ENCODE results near the gene SH2D4B. TPM values are rescaled to one million over a fixed set of nuclear protein-coding genes. Genes with fewer than 3 reads are reported as not detected.

SH2D4B gene
- total RNA-seq, 2 experiments from 2014 or later = 0.16 to 0.31 TPM

DNA sequence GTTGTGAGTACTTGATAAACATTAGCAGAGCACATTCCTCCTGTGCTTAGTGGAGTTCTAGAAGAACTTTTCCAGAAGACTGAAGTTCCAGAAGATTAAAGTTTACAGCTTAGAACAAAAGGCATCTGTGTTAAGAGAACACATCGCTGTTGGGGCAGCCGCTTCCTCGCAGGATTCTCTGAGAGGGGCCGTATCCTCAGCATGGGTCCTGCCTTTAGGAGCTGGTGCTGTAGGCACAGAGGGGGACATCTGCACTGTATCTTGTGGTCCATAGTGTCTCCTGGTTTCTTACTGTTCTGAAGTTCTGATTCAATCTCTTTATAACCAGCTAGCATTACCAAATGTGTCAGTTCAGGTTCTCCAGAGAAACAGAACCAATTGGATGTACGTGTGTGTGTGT, 16.3 kb downstream of the SH2D4B start:
- Histone ChIP-seq H3K36me3 (ENCODE audit: insufficient read depth, low read length) (no peaks in the 10 kb centered on the region), H3K9me3 (ENCODE audit: control insufficient read depth in 1 of 2, insufficient read depth in 1 of 2, low read length in 2 of 2) (no peaks in the 10 kb centered on the region), H3K27me3 (ENCODE audit: control insufficient read depth in 1 of 2, insufficient read depth in 2 of 2, low read length in 2 of 2) (no peaks in the 10 kb centered on the region), H3K27ac (ENCODE audit: low read depth in 1 of 2, low read length in 2 of 2) (no peak overlapping the region), H3K4me1 (ENCODE audit: insufficient read depth, low read length) (no peaks in the 10 kb centered on the region), H3K4me3 (ENCODE audit: low read length) (no peak overlapping the region)
- Mint-ChIP-seq H3K27me3 (peaks cover 10% of the 10 kb centered on the region), H3K9me3 (no peaks in the 10 kb centered on the region), H3K4me1 (ENCODE audit: low read depth) (no peaks in the 10 kb centered on the region), H3K36me3 (ENCODE audit: low read depth) (no peaks in the 10 kb centered on the region), H3K4me3 (no peak overlapping the region), H3K27ac (no peak overlapping the region)
- ChIA-PET POLR2A (no interaction called here), CTCF (no interaction called here)
- DNase-seq (no peak), ATAC-seq (ENCODE audit: poor library complexity) (no peak)
- intact Hi-C loops (cut with DNase I, micrococcal nuclease) = no loop called here
- no peak for TF ChIP-seq CTCF (IDR thresholded peaks at IDR 0.05)

DNA sequence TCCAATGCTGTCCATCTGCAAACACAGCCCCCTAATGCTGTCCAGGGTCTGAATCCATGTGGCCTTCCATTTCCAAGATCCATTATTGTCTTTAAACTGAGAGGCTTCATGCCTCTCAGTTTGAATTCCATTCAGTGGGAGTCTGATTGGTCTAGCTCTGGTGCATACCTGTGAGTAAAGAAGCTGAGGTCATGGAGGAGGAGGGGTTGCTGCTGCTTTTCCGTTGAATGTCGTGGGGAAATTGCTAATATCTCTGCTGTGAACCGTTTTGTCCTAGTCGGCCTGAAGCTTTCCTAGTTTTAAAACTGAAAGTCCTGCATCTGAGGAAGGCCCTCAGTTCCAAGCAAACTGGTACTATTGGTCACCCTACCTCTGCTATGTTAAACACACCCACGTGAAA, 17.7 kb downstream of the SH2D4B start:
- Histone ChIP-seq H3K4me1 (ENCODE audit: insufficient read depth, low read length) (no peaks in the 10 kb centered on the region), H3K9me3 (ENCODE audit: control insufficient read depth in 1 of 2, insufficient read depth in 1 of 2, low read length in 2 of 2) (no peaks in the 10 kb centered on the region), H3K27me3 (ENCODE audit: control insufficient read depth in 1 of 2, insufficient read depth in 2 of 2, low read length in 2 of 2) (no peaks in the 10 kb centered on the region), H3K4me3 (ENCODE audit: low read length) (no peak overlapping the region), H3K27ac (ENCODE audit: low read depth in 1 of 2, low read length in 2 of 2) (no peak overlapping the region), H3K36me3 (ENCODE audit: insufficient read depth, low read length) (no peaks in the 10 kb centered on the region)
- no peak for ATAC-seq (ENCODE audit: poor library complexity)
- no peaks in the 10 kb centered on the region for H3K4me1 Mint-ChIP-seq (ENCODE audit: low read depth)
- no peak for DNase-seq
- TF ChIP-seq CTCF (IDR thresholded peaks at IDR 0.05) = no peak
- H3K27me3 Mint-ChIP-seq = peaks cover 10% of the 10 kb centered on the region
- no peaks in the 10 kb centered on the region for H3K36me3 Mint-ChIP-seq (ENCODE audit: low read depth)
- no peak overlapping the region for H3K27ac Mint-ChIP-seq
- no peak overlapping the region for H3K4me3 Mint-ChIP-seq
- intact Hi-C loops (cut with DNase I, micrococcal nuclease) = no loop called here
- ChIA-PET POLR2A (no interaction called here), CTCF (no interaction called here)
- no peaks in the 10 kb centered on the region for H3K9me3 Mint-ChIP-seq

DNA sequence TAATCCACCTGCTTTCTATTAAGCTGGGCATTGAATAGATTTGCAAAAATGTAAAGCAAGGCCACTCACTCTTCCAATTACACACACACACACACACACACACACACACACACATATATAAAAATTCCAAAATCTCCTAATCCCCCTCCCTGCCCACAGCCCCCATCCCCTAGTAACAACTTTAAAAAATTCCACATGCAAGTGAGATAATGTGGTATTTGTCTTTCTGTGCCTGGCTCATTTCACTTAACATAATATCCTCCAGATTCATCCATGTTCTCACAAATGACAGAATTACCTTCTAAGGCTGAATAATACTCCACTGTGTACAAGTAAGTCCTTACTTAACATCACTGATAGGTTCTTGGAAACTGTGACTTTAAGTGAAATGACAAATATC, 24.2 kb downstream of the SH2D4B start:
- Mint-ChIP-seq H3K27me3 (peaks cover 1% of the 10 kb centered on the region), H3K9me3 (no peaks in the 10 kb centered on the region), H3K36me3 (ENCODE audit: low read depth) (no peaks in the 10 kb centered on the region), H3K4me1 (ENCODE audit: low read depth) (no peaks in the 10 kb centered on the region), H3K4me3 (no peak overlapping the region), H3K27ac (no peak overlapping the region)
- ATAC-seq (ENCODE audit: poor library complexity) = no peak
- ChIA-PET CTCF (interaction anchor here (0.6 kb wide), 1 partner anchor 418 kb away, joined by 3 read pairs; no protein-coding TSS in a partner anchor), POLR2A (interaction anchor here (0.7 kb wide), 1 partner anchor 10 kb away, joined by 3 read pairs; no protein-coding TSS in a partner anchor)
- DNase-seq = no peak
- H3K36me3 ChIP-seq (ENCODE audit: insufficient read depth, low read length) = no peaks in the 10 kb centered on the region
- H3K27me3 ChIP-seq (ENCODE audit: control insufficient read depth in 1 of 2, insufficient read depth in 2 of 2, low read length in 2 of 2) = no peaks in the 10 kb centered on the region
- TF ChIP-seq CTCF (IDR thresholded peaks at IDR 0.05) = no peak
- no peak overlapping the region for H3K27ac ChIP-seq (ENCODE audit: low read depth in 1 of 2, low read length in 2 of 2)
- H3K9me3 ChIP-seq (ENCODE audit: control insufficient read depth in 1 of 2, insufficient read depth in 1 of 2, low read length in 2 of 2) = no peaks in the 10 kb centered on the region
- intact Hi-C loops (cut with DNase I, micrococcal nuclease) = no loop called here
- H3K4me1 ChIP-seq (ENCODE audit: insufficient read depth, low read length) = no peaks in the 10 kb centered on the region
- no peak overlapping the region for H3K4me3 ChIP-seq (ENCODE audit: low read length)
